GM12892 (cell line): ENCODE data around the gene ANKRD55.
"Not testable (repeated sequence)": the region's sequence is repeated elsewhere in the genome, so short reads cannot be mapped to it uniquely, and the experiment has no call there.

Experiments
- DNase-seq: peaks from one replicate; pipeline ENCODE4 v3.0.0; 2011; ENCODE audit not compliant: insufficient read length
- FAIRE-seq: peaks from 2 replicates; lab custom pipeline; 2011; peaks lifted over from hg19 to GRCh38; lab: Jason Lieb, UNC
- POLR2A ChIP-seq: IDR thresholded peaks from 2 replicates; pipeline ENCODE4 v1.6.1; 2011; ENCODE audit warnings: low read depth, low read length, control low read depth
- POLR2AphosphoS5 ChIP-seq: IDR thresholded peaks from 2 replicates; pipeline ENCODE4 v1.6.1; 2011; ENCODE audit warnings: low read depth, low read length, control low read depth
- TAF1 ChIP-seq: IDR thresholded peaks from 2 replicates; pipeline ENCODE4 v1.6.1; 2011; ENCODE audit warnings: low read depth, mild to moderate bottlenecking, control low read depth, low read length, borderline replicate concordance

ANKRD55 gene

GRCh38 chr5:56269216-56269927 lies 36.2 kb upstream of the ANKRD55 start:
- no peak for DNase-seq

GRCh38 chr5:56268707-56269106 lies 35.6 kb upstream of the ANKRD55 start:
- DNase-seq, FAIRE-seq: not testable (repeated sequence)

More at GRCh38 chr5:56269216-56269927, 36.2 kb upstream of the ANKRD55 start:
- FAIRE-seq: no peak
- TF ChIP-seq TAF1: no peak

DNA sequence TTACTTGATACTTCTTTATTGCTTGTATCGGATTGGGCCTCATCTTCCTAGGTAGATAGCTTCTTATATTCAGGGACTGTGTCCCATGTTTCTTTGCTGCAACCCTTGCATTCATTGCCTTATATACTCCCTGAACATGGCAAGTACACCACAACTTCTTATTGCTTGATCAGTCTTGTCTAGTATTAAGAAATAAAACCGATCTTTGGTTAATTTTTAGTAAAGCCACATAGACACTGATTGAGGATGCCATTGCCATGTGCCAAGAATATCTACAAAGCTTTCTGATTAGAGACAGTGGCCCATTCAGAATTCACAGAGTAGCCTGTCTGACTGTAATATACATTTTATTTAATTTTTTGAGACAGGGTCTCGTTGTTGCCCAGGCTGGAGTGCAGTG lies 34.7 kb upstream of the ANKRD55 start:
- FAIRE-seq (no peak), DNase-seq (no peak)
- TF ChIP-seq POLR2A: no peak

GRCh38 chr5:56264417-56265025 lies 31.4 kb upstream of the ANKRD55 start:
- no peak for DNase-seq
- no peak for TF ChIP-seq POLR2A
- no peak for FAIRE-seq

- DNase-seq (no peak), FAIRE-seq (no peak)
- TF ChIP-seq POLR2A: no peak
- no peak for TF ChIP-seq TAF1
- TF ChIP-seq POLR2AphosphoS5: no peak
These were observed 29.1 kb upstream of the ANKRD55 start for GRCh38 chr5:56262279-56262678.

- FAIRE-seq: no peak
- TF ChIP-seq TAF1: no peak
- no peak for DNase-seq
These were observed 25.9 kb upstream of the ANKRD55 start for GRCh38 chr5:56259002-56259511.

DNA sequence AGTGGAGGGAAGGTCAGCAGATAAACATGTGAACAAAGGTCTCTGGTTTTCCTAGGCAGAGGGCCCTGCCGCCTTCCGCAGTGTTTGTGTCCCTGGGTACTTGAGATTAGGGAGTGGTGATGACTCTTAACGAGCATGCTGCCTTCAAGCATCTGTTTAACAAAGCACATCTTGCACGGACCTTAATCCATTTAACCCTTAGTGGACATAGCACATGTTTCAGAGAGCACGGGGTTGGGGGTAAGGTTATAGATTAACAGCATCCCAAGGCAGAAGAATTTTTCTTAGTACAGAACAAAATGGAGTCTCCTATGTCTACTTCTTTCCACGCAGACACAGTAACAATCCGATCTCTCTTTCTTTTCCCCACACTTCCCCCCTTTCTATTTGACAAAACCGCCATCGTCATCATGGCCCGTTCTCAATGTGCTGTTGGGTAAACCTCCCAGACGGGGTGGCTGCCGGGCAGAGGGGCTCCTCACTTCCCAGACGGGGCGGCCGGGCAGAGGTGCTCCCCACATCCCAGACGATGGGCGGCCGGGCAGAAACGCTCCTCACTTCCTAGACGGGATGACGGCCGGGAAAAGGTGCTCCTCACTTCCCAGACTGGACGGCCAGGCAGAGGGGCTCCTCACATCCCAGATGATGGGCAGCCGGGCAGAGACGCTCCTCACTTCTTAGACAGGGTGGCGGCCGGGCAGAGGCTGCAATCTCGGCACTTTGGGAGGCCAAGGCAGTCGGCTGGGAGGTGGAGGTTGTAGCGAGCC lies 24.8 kb upstream of the ANKRD55 start:
- DNase-seq, FAIRE-seq: not testable (repeated sequence)

DNA sequence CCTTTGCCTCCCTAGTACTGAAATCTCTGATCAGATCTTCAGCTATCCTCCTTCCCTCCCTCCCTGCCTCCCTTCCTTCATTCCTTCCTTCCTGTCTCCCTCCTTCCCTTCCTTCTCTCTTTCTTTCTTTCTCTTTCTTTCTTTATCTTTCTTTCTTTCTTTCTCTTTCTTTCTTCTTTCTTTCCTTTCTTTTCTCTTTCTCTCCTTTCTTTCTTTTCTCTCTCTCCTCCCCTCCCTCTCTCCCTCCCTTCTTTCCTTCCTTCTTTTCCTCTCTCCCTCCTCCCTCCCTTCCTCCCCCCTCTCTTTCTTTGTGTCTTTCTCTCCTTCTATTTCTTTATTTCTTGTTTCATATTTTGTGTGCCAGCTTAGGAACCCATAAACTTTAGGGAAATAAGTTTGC lies 23.9 kb upstream of the ANKRD55 start:
- TF ChIP-seq TAF1 (no peak), POLR2AphosphoS5 (no peak), POLR2A (no peak)
- no peak for DNase-seq
- no peak for FAIRE-seq

GRCh38 chr5:56255502-56255901 lies 22.4 kb upstream of the ANKRD55 start:
- TF ChIP-seq POLR2A (no peak), TAF1 (no peak), POLR2AphosphoS5 (no peak)
- no peak for FAIRE-seq
- DNase-seq: no peak

GRCh38 chr5:56253924-56254323 lies 20.8 kb upstream of the ANKRD55 start:
- TF ChIP-seq POLR2A: no peak
- no peak for TF ChIP-seq TAF1
- no peak for TF ChIP-seq POLR2AphosphoS5
- no peak for FAIRE-seq
- DNase-seq: no peak

GRCh38 chr5:56253126-56253525 lies 20.0 kb upstream of the ANKRD55 start:
- TF ChIP-seq POLR2A: no peak
- no peak for TF ChIP-seq TAF1
- TF ChIP-seq POLR2AphosphoS5: no peak
- FAIRE-seq: no peak
- DNase-seq: no peak

- DNase-seq (no peak), FAIRE-seq (no peak)
- TF ChIP-seq POLR2AphosphoS5 (no peak), POLR2A (no peak), TAF1 (no peak)
These were observed 18.9 kb upstream of the ANKRD55 start for GRCh38 chr5:56251918-56252553.
